SK-N-SH treated with all-trans-retinoic acid at 6 μM for 48 hours (cell line): Measurements from ENCODE around the gene CNTNAP3.
"Not testable (repeated sequence)": the region's sequence is repeated elsewhere in the genome, so short reads cannot be mapped to it uniquely, and the experiment has no call there.

Source experiments
- CSDC2 ChIP-seq: fragments of 250-450 bp; sonication (Bioruptor Pico); IDR thresholded peaks from 2 replicates; pipeline ENCODE4 v1.5.0; 2020; ENCODE audit warnings: mild to moderate bottlenecking, moderate library complexity
- GLIS3 ChIP-seq: fragments of 250-450 bp; sonication (Bioruptor Pico); IDR thresholded peaks from 2 replicates; pipeline ENCODE4 v1.5.0; 2020; ENCODE audit warnings: mild to moderate bottlenecking, moderate library complexity
- PPARA ChIP-seq: fragments of 250-450 bp; sonication (Bioruptor Pico); IDR thresholded peaks from 2 replicates; pipeline ENCODE4 v1.5.0; 2020; ENCODE audit warnings: mild to moderate bottlenecking, borderline replicate concordance
- RARB ChIP-seq: fragments of 250-450 bp; sonication (Bioruptor Pico); IDR thresholded peaks from 2 replicates; pipeline ENCODE4 v1.8.0; 2021; ENCODE audit warnings: mild to moderate bottlenecking, moderate library complexity
- SNAI2 ChIP-seq: fragments of 250-450 bp; sonication (Bioruptor Pico); IDR thresholded peaks from 2 replicates; pipeline ENCODE4 v1.5.0; 2020; ENCODE audit warnings: mild to moderate bottlenecking, moderate library complexity
- ZC3H10 ChIP-seq: fragments of 250-450 bp; sonication (Bioruptor Pico); IDR thresholded peaks from 2 replicates; pipeline ENCODE4 v1.5.1; 2021; ENCODE audit warnings: mild to moderate bottlenecking, moderate library complexity
- ZFP3 ChIP-seq: fragments of 250-450 bp; sonication (Bioruptor Pico); IDR thresholded peaks from 2 replicates; pipeline ENCODE4 v1.5.0; 2020; ENCODE audit warnings: mild to moderate bottlenecking, moderate library complexity
- ZNF70 ChIP-seq: fragments of 450-650 bp; formaldehyde crosslinking; IDR thresholded peaks from 2 replicates; pipeline ENCODE4 v1.5.0; 2020; ENCODE audit warnings: mild to moderate bottlenecking, moderate library complexity
- TF ChIP-seq, protein P1 (sequence below): fragments of 250-450 bp; sonication (Bioruptor Pico); IDR thresholded peaks from 2 replicates; pipeline ENCODE4 v1.8.0; 2020; ENCODE audit warnings: mild to moderate bottlenecking, moderate library complexity, borderline replicate concordance
- TF ChIP-seq, protein P2 (sequence below): fragments of 250-450 bp; sonication (Bioruptor Pico); IDR thresholded peaks from 2 replicates; pipeline ENCODE4 v1.5.1; 2020; ENCODE audit warnings: low read depth, mild to moderate bottlenecking, moderate library complexity

DNA sequence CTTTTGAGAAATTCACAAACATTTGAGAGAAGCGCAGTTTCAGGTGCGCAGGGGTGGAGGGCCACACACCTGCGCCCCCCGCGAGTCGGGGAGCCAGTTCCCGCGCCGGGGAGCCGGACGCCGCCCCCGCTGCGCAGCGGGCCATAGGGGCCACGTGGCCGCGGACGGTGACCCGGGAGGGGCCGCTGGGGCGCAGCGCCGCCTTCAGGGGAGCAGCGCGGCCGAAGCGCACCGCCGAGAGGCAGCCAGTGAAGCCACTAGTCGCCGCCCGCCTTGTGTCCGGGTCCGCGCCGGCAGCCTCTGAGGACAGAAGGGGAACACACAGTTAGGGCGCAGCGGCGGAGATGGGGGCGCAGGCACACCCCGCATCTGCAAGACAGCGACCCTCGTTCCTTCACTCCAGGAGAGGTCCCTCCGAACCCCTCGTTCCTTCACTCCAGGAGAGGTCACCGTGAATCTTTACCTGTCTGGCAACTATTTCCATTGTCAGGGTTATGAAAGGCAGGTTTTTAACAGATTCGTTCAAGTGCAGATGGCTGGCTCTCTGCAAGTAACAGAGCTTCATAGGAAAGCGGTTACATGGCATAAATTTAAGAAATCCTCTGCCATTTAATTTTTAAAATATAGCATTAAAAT lies 209.2 kb downstream of the CNTNAP3 start:
- TF ChIP-seq SNAI2 (CRISPR knock-in tag); ZC3H10 (CRISPR knock-in tag); CSDC2 (CRISPR knock-in tag); RARB (CRISPR knock-in tag); ZFP3 (CRISPR knock-in tag); PPARA; GLIS3; ZNF70 (CRISPR knock-in tag): not testable (repeated sequence)
- TF ChIP-seq, protein P1, sequence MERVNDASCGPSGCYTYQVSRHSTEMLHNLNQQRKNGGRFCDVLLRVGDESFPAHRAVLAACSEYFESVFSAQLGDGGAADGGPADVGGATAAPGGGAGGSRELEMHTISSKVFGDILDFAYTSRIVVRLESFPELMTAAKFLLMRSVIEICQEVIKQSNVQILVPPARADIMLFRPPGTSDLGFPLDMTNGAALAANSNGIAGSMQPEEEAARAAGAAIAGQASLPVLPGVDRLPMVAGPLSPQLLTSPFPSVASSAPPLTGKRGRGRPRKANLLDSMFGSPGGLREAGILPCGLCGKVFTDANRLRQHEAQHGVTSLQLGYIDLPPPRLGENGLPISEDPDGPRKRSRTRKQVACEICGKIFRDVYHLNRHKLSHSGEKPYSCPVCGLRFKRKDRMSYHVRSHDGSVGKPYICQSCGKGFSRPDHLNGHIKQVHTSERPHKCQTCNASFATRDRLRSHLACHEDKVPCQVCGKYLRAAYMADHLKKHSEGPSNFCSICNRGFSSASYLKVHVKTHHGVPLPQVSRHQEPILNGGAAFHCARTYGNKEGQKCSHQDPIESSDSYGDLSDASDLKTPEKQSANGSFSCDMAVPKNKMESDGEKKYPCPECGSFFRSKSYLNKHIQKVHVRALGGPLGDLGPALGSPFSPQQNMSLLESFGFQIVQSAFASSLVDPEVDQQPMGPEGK (CRISPR knock-in tag) = not testable (repeated sequence)
- TF ChIP-seq, protein P2, sequence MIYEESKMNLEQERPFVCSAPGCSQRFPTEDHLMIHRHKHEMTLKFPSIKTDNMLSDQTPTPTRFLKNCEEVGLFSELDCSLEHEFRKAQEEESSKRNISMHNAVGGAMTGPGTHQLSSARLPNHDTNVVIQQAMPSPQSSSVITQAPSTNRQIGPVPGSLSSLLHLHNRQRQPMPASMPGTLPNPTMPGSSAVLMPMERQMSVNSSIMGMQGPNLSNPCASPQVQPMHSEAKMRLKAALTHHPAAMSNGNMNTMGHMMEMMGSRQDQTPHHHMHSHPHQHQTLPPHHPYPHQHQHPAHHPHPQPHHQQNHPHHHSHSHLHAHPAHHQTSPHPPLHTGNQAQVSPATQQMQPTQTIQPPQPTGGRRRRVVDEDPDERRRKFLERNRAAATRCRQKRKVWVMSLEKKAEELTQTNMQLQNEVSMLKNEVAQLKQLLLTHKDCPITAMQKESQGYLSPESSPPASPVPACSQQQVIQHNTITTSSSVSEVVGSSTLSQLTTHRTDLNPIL (CRISPR knock-in tag) = not testable (repeated sequence)
